ENCODE measurements around the gene ZBTB20. TPM values are rescaled to one million over a fixed set of nuclear protein-coding genes. Genes with fewer than 3 reads are reported as not detected.

Gene ZBTB20
- total RNA-seq, 1 experiment from 2014 or later = 26.5 TPM

GRCh38 chr3:115019900-115020299, 127.2 kb downstream of the ZBTB20 start:
- Histone ChIP-seq H3K36me3 (ENCODE audit: low read depth) (no peaks in the 10 kb centered on the region), H3K27ac (no peak overlapping the region), H4K20me1 (ENCODE audit: insufficient read depth) (no peaks in the 10 kb centered on the region), H3K79me2 (ENCODE audit: low read depth) (no peaks in the 10 kb centered on the region), H3K4me2 (no peak overlapping the region), H3F3A (ENCODE audit: insufficient read depth, low read depth) (no peaks in the 10 kb centered on the region), H3K27me3 (ENCODE audit: insufficient read depth, low read depth) (no peaks in the 10 kb centered on the region), H2AFZ (no peak overlapping the region), H3K9me2 (ENCODE audit: insufficient read depth) (no peaks in the 10 kb centered on the region; the same call in 1 of the 2 replicates), H3K9me3 (ENCODE audit: insufficient read depth, low read depth) (no peaks in the 10 kb centered on the region), H3K4me1 (replicated peaks; ENCODE audit: insufficient read depth) (no peaks in the 10 kb centered on the region), H3K4me3 (no peak overlapping the region)
- DNase-seq = no peak
- intact Hi-C loops (cut with micrococcal nuclease; ENCODE audit: unreplicated experiment) = no loop called here
- no TSS peak for BruUV-seq (replicated peaks)
- ChIA-PET POLR2A (ENCODE audit: unreplicated experiment) (no interaction called here), CTCF (no interaction called here)
- TF ChIP-seq EZH2 (IDR thresholded peaks at IDR 0.05; ENCODE audit: low read depth) (no peak), CTCF (conservative IDR thresholded peaks at IDR 0.05) (no peak)

- TF ChIP-seq CTCF (conservative IDR thresholded peaks at IDR 0.05) (no peak), EZH2 (IDR thresholded peaks at IDR 0.05; ENCODE audit: low read depth) (no peak)
- CTCF ChIA-PET = no interaction called here
- DNase-seq = no peak
- Histone ChIP-seq H3K9me2 (ENCODE audit: insufficient read depth) (no peaks in the 10 kb centered on the region; the same call in 1 of the 2 replicates), H3K4me2 (no peak overlapping the region), H3K27ac (no peak overlapping the region), H3K27me3 (ENCODE audit: insufficient read depth, low read depth) (no peaks in the 10 kb centered on the region), H3K9me3 (ENCODE audit: insufficient read depth, low read depth) (no peaks in the 10 kb centered on the region), H3K4me1 (replicated peaks; ENCODE audit: insufficient read depth) (no peaks in the 10 kb centered on the region), H3F3A (ENCODE audit: insufficient read depth, low read depth) (no peaks in the 10 kb centered on the region), H3K79me2 (ENCODE audit: low read depth) (no peaks in the 10 kb centered on the region), H3K36me3 (ENCODE audit: low read depth) (no peaks in the 10 kb centered on the region), H2AFZ (no peak overlapping the region), H4K20me1 (ENCODE audit: insufficient read depth) (no peaks in the 10 kb centered on the region), H3K4me3 (no peak overlapping the region)
- POLR2A ChIA-PET (ENCODE audit: unreplicated experiment) = interaction anchor here (0.6 kb wide), 1 partner anchor 1052 kb away, joined by 3 read pairs; no protein-coding TSS in a partner anchor
- no TSS peak for BruUV-seq (replicated peaks)
- intact Hi-C loops (cut with micrococcal nuclease; ENCODE audit: unreplicated experiment) = no loop called here
Measured at GRCh38 chr3:115018694-115019093, 128.4 kb downstream of the ZBTB20 start.

GRCh38 chr3:115007966-115008365, 139.1 kb downstream of the ZBTB20 start:
- no peaks in the 10 kb centered on the region for H3K27me3 ChIP-seq (ENCODE audit: insufficient read depth, low read depth)
- H2AFZ ChIP-seq = no peak overlapping the region
- ChIA-PET CTCF (no interaction called here), POLR2A (ENCODE audit: unreplicated experiment) (no interaction called here)
- no peaks in the 10 kb centered on the region for H3K79me2 ChIP-seq (ENCODE audit: low read depth)
- no peak for DNase-seq
- BruUV-seq (replicated peaks) = no TSS peak
- H3K4me1 ChIP-seq (replicated peaks; ENCODE audit: insufficient read depth) = no peaks in the 10 kb centered on the region
- H3K4me2 ChIP-seq = no peak overlapping the region
- TF ChIP-seq CTCF (conservative IDR thresholded peaks at IDR 0.05) (no peak), EZH2 (IDR thresholded peaks at IDR 0.05; ENCODE audit: low read depth) (no peak)
- H4K20me1 ChIP-seq (ENCODE audit: insufficient read depth) = no peaks in the 10 kb centered on the region
- H3K27ac ChIP-seq = no peak overlapping the region
- no peaks in the 10 kb centered on the region for H3F3A ChIP-seq (ENCODE audit: insufficient read depth, low read depth)
- H3K36me3 ChIP-seq (ENCODE audit: low read depth) = no peaks in the 10 kb centered on the region
- no peaks in the 10 kb centered on the region for H3K9me2 ChIP-seq (ENCODE audit: insufficient read depth)
- H3K4me3 ChIP-seq = no peak overlapping the region
- H3K9me3 ChIP-seq (ENCODE audit: insufficient read depth, low read depth) = no peaks in the 10 kb centered on the region
- intact Hi-C loops (cut with micrococcal nuclease; ENCODE audit: unreplicated experiment) = no loop called here

Data from PC-9 (cell line).